ENCODE results near the gene WRAP73. TPM values are rescaled to one million over a fixed set of nuclear protein-coding genes. Genes with fewer than 3 reads are reported as not detected.

The WRAP73 gene, protein sequence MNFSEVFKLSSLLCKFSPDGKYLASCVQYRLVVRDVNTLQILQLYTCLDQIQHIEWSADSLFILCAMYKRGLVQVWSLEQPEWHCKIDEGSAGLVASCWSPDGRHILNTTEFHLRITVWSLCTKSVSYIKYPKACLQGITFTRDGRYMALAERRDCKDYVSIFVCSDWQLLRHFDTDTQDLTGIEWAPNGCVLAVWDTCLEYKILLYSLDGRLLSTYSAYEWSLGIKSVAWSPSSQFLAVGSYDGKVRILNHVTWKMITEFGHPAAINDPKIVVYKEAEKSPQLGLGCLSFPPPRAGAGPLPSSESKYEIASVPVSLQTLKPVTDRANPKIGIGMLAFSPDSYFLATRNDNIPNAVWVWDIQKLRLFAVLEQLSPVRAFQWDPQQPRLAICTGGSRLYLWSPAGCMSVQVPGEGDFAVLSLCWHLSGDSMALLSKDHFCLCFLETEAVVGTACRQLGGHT
- total RNA-seq (ENCODE audit: unreplicated experiment): 19.0 TPM
- long read RNA-seq, transcript WRAP73-201 (12 exons, 1,665 nt): major isoform, 11 of 24 reads
- long read RNA-seq, transcript WRAP73-202 (11 exons, 1,998 nt): minor isoform, 7 of 24 reads
- long read RNA-seq, partial matches to known transcripts: 0 of 24 reads
- long read RNA-seq, other reads (novel, unspliced or antisense): 6 of 24 reads

DNA sequence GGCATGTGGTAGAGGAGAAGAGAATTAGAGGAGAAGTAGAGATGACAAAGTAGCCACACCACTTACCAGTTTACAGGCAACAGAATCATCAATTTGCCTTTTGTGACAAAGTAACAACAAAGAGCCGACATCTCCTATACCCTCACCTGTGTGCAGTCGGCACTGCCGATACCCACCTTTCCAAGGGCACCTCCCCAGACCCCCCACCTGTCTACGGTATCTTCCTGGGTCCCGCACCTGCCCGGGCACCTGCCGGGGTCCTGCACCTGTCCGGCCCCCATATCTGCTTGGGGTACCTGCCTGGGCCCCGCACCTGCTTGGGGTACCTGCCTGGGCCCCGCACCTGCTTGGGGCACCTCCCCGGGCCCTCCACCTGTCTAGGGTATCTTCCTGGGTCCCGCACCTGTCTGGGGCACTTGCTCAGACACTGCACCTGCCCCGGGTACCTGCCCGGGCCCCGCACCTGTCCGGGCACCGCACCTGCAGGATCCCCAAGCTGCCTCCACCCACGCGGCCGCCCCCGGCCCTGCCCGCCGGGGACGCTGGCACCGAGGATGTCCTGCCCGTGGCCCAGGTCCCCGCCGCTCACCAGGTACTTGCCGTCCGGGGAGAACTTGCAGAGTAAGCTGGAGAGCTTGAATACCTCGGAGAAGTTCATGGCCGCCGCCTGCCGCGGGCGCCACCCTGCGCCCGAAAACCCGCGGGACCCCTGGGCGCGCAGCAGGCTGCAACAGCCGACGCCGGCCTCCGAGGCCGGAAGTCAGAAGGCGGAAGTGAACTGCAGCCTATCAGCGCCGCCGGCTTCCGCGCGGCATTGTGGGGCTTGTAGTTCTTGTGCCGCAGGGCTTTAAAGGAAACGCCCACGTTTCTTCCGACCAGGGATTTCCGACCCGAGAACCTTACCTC is at the start of gene WRAP73:
Gene WRAP73, minus strand, starts transcription at position 762 of the 906 bp plus-strand sequence. Its CDS starts 104 bp downstream, at position 658.
- peak; percentile 87 for DNase-seq (ENCODE audit: low spot score)
- H3K4me1 Mint-ChIP-seq (ENCODE audit: unreplicated experiment): peaks cover 4% of the 10 kb centered on the region
- H3K36me3 Mint-ChIP-seq (ENCODE audit: low read depth, unreplicated experiment): peaks cover 8% of the 10 kb centered on the region
- H3K27ac Mint-ChIP-seq (ENCODE audit: unreplicated experiment): no peak within 1 kb of the TSS
- peaks cover 16% of the 10 kb centered on the region for H3K27me3 Mint-ChIP-seq (ENCODE audit: unreplicated experiment)
- TF ChIP-seq, protein P1, sequence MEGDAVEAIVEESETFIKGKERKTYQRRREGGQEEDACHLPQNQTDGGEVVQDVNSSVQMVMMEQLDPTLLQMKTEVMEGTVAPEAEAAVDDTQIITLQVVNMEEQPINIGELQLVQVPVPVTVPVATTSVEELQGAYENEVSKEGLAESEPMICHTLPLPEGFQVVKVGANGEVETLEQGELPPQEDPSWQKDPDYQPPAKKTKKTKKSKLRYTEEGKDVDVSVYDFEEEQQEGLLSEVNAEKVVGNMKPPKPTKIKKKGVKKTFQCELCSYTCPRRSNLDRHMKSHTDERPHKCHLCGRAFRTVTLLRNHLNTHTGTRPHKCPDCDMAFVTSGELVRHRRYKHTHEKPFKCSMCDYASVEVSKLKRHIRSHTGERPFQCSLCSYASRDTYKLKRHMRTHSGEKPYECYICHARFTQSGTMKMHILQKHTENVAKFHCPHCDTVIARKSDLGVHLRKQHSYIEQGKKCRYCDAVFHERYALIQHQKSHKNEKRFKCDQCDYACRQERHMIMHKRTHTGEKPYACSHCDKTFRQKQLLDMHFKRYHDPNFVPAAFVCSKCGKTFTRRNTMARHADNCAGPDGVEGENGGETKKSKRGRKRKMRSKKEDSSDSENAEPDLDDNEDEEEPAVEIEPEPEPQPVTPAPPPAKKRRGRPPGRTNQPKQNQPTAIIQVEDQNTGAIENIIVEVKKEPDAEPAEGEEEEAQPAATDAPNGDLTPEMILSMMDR (IDR thresholded peaks at IDR 0.05; ENCODE audit: unreplicated experiment): no peak
- H3K9me3 Mint-ChIP-seq (ENCODE audit: unreplicated experiment): no peaks in the 10 kb centered on the region
- H3K4me3 Mint-ChIP-seq (ENCODE audit: unreplicated experiment): peak within 1 kb of the TSS; percentile 91

DNA sequence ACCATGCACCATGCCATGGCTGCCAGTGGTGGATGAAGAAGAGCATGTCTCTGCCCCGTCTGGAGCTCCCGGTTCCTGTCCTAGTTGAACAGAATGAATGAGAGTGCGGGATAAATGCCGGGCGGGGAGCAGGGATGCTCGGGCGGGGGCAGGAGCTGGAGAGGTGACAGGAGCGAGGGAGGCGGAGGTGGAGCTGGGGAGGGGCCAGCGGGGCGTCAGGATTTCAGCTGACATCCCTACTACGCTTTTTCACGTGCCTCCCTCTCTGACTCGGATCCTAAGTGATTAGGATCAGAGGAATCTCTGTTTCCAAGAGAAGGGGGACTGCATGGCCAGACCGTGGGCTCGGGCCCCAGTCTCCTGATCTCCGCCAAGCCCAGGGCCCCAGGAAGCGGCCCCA is 49.7 kb upstream of the WRAP73 start:
- DNase-seq (ENCODE audit: low spot score): no peak
- H3K9me3 Mint-ChIP-seq (ENCODE audit: unreplicated experiment): no peaks in the 10 kb centered on the region

DNA sequence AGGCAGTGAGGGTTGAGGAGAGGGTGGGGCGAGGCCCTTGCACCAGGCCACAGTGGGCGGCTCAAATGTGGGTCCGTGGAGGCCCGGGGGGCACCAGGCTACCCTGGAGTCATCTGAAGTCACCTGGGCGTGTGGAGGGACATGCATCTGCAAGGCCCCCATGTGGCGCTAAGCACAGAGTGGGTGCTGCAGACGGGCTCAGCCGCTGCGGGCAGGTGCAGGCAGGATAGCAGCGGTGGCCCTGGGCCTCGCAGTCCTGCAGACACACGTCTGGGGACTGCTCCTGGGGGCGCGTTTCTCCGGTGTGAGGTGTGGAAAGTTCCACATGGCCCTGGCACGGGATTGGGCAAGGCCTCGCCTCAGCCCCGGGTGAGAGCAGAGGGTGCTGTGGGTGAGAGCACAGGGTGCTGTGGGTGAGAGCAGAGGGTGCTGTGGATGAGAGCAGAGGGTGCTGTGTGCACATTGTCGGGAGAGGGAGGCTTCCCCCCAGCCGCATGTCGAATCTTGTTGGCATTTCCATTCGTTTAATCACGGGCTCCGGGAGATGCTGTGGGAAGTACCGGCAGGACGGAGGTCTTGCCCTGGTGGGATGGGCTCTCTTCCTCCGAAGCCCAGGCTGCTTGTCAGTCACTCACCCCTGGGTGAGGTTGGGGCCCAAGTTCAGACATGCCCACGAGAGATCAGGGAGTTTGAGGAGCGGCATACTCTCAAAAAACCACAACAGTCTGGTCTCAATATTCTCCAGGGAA is 48.9 kb upstream of the WRAP73 start:
- H3K27me3 Mint-ChIP-seq (ENCODE audit: unreplicated experiment): peaks cover 15% of the 10 kb centered on the region
- DNase-seq (ENCODE audit: low spot score): no peak
- no peak overlapping the region for H3K27ac Mint-ChIP-seq (ENCODE audit: unreplicated experiment)

More for the DNA sequence above, 49.7 kb upstream of the WRAP73 start:
- Mint-ChIP-seq H3K36me3 (ENCODE audit: low read depth, unreplicated experiment) (no peaks in the 10 kb centered on the region), H3K27me3 (ENCODE audit: unreplicated experiment) (peaks cover 15% of the 10 kb centered on the region), H3K4me1 (ENCODE audit: unreplicated experiment) (peaks cover 7% of the 10 kb centered on the region), H3K4me3 (ENCODE audit: unreplicated experiment) (no peak overlapping the region), H3K27ac (ENCODE audit: unreplicated experiment) (no peak overlapping the region)
- TF ChIP-seq, protein P1 (IDR thresholded peaks at IDR 0.05; ENCODE audit: unreplicated experiment): no peak

DNA sequence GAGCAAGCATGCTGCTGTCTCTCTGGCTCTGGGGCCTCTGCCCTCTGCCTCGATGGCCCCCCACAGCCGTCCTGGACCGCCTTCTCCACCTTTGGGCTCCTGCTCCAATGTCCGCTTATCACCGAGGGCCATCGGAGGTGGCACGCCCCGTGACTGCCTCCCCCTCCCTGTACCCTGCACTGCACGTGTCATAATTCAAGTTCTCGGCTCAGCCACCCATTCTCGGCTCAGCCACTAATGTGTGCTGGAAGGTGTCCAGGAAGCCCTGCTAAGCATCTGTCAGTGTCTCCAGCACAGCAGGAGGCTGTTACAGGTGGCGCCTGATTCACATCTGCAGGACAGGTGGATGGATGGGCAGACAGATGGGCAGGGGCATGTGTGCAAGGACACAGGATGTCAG is 47.9 kb upstream of the WRAP73 start:
- peaks cover 15% of the 10 kb centered on the region for H3K27me3 Mint-ChIP-seq (ENCODE audit: unreplicated experiment)
- TF ChIP-seq, protein P1 (IDR thresholded peaks at IDR 0.05; ENCODE audit: unreplicated experiment): no peak
- H3K9me3 Mint-ChIP-seq (ENCODE audit: unreplicated experiment): no peaks in the 10 kb centered on the region
- H3K4me3 Mint-ChIP-seq (ENCODE audit: unreplicated experiment): no peak overlapping the region
- no peak overlapping the region for H3K27ac Mint-ChIP-seq (ENCODE audit: unreplicated experiment)
- no peaks in the 10 kb centered on the region for H3K36me3 Mint-ChIP-seq (ENCODE audit: low read depth, unreplicated experiment)
- H3K4me1 Mint-ChIP-seq (ENCODE audit: unreplicated experiment): no peaks in the 10 kb centered on the region
- DNase-seq (ENCODE audit: low spot score): no peak

More for the DNA sequence above, 48.9 kb upstream of the WRAP73 start:
- no peaks in the 10 kb centered on the region for H3K36me3 Mint-ChIP-seq (ENCODE audit: low read depth, unreplicated experiment)
- no peak overlapping the region for H3K4me3 Mint-ChIP-seq (ENCODE audit: unreplicated experiment)
- no peaks in the 10 kb centered on the region for H3K9me3 Mint-ChIP-seq (ENCODE audit: unreplicated experiment)
- H3K4me1 Mint-ChIP-seq (ENCODE audit: unreplicated experiment): peaks cover 3% of the 10 kb centered on the region
- TF ChIP-seq, protein P1 (IDR thresholded peaks at IDR 0.05; ENCODE audit: unreplicated experiment): no peak

Data from endothelial cell (in vitro differentiated cells).